HuH-7 (cell line): ENCODE data around the gene TNIP1.

Source experiments
- DNase-seq: peaks from one replicate; pipeline ENCODE4 v3.0.0; 2011; ENCODE audit warnings: low spot score

TNIP1 gene

DNA sequence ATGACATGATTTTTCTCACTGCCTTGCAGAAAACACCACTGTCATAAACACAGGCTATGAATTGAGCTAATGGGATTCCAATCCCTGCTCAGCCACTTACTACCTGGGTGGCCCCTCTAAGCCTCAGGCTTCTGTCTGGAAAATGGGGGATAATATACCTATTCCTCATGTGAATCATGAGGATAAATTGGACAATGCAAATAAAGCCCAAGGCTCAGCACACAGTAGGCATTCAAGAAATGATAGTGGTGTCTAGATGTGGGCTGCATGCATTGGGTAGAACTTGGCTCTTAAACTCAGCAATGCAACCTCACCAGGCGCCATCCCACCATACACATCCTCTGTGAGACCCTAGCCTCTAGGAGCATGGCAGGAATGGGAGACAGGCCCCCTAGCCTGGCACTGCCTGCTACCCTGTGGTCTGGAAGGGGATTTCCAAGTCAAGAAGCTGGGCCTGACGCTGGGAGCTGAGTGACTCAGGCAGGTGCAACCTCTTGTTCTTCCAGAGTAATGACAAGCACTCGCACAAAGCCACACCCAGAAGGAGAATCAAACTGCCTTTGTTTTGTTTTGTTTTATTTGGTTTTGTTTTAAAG lies 2.3 kb upstream of the TNIP1 start:
- no peak for DNase-seq

DNA sequence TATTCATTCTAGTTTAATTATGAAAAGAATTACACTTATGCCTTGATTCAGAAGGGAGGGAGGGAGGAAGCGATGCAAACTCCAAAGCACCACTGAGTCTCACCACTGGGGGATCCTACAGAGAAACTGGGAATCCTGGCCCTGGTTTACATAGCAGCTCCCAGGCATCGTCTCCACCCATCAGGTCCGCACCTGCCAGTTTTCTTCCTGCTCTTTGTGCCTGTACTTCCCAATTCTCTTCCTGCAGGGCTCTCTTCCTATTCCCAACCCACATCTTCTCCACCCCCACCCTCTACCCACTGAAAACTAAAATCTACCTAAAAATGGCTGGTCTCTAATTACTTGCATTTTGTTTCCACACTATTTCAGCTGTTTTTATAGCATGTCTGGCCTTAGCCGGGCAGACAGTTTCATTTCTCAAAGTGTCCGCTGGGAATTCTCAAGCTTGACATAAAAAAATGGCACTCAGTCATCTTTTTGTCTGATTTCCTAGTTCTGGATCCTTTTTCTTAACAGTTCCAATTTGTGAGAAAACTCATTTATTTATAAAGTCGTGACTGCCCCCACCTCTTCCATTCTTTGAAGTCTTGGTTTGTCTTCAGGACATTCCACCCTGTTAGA lies 1.6 kb upstream of the TNIP1 start:
- DNase-seq = peak; percentile 60

DNA sequence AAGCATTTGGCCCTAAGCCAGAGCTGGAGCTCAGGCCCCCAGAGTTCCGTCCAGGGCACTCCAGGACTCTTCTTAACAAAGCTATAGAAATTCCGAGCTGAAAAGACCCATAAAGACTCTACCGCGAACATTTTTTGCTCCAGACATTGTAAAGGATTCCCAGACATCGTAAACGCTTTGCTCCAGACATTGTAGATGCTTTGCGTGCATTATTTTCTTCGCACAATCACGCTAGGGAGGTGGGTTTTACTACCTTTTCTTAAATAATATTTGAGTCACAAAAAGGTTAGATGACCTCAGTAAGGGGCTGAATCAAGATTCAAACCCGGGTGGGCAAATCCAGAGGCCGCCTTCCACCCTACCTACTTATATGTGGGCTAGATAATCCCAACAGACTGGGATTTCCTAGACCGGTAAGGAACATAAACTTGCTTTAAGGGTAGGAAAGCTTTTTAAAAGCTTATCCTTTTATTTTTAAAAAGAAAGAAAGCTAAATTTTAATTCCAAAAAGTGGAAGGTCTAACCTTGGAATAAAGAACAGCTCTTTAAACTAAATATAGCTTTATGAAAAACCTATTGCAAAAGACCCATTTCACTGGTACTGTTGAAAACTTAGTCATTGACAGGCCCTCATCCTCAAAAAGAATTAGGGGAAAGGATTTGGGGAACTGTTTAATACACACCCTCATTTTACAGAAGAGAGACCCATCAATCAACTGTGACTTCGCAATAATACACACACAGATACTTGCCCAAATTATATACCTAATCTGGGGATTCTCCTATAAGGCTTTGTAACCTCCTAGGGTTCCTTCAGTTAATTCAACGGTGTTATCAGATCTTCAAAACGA lies 822 bp upstream of the TNIP1 start:
- DNase-seq = no peak

DNA sequence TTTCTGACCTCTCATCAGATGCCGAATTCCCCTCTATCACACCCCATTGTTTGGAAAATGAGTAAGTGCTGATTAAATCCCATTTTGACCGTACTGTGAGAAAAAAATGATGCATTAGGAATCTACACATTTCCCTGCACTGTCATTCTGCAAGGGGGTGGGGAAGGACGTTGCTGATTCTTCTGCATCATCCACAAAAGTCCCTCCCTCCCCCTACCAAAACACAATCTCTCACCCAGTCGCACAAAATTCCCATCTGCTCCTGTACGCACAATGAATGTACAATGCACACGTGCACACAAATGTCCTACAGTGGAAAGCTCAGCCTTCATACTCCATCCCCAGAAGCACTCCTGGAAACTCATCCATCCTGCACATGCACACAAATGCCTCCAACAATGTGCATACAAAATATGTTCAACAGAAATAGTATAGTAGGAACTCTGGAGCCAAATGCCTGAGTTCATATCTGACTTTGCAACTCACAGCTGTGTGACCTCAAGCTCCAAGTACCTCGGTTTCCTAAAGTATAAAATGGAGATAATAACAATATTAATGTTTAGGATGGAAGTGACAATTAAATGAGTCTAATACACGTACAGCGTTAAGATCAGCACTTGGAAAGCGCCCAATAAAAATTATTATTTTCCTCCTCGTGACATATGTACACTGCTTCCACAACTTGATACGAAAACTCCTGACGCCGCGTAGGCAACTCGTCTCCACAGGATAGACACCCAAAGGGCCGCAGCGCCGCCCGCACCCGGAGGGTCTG lies 809 bp downstream of the TNIP1 start:
- no peak for DNase-seq

DNA sequence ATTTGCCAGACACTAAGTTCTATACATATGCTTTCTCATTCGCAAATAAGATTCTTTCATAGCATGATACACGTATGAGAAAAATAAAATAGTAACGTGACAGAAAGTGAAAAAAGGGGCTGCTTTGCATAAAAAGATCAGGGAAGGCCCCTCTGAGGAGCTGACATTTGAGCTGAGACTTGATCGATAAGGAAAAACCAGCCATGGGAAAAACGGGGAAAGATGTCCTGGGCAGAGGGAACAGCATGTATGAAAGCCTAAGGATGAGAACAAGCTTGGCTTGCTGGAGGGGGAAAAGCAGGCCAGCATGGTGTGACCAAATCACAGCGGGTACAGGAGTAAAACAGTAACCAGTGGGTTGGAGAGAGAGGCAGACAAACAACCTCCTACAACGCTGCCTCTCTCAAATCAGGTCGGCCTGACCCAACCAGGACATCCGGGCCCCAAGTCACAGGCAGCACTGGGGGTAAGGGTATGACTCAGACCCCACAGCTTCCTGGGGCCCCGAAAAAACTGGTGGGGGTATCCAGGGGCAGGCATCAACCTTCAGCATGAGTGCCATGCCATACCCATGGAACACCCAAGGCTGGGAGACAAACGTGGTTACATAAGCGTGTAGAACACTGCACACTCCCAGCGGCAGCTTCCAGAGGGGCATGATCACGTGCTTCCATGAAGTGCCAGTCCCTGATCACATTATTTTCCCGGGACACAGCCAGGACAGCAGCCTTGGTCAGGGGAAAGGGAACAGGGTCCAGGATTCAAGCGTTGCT lies 2.2 kb downstream of the TNIP1 start:
- DNase-seq = no peak

DNA sequence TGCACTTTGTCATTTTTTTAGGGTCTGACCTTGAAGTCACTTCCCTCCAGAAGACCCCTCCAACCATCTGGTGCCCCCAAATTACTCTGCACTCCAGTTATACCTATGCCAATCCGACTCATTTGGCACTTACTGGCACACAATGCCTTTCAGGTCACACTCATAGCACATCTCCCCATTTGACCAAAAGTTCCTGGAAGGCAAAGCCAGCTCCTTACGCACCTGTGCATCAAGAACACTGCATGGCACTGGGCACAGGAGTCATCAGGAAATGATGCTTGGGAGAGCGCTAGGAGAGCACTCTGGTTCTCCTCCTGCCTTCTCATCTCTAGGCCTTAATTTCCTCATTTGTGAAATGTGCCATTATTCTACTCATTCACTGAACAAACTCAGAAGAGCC lies 2.9 kb downstream of the TNIP1 start:
- DNase-seq = no peak

DNA sequence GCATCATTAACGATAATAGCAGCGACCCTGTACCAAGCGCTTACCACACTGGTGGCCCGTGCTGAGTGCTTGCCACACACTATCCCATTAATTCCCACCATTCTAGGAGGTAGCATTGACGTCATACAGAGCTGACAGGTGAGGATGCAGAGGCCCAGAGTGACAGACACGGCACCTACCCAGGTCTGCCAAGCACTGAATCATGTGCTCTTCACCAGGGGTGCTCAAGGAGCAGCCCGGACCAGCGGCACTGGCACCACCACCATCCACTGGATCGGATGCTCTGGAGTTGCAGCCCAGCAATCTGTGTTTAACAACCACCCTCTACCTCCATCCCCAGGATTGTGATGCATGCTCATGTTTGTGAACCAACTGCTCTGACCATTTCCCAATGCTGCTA lies 3.4 kb downstream of the TNIP1 start:
- no peak for DNase-seq

DNA sequence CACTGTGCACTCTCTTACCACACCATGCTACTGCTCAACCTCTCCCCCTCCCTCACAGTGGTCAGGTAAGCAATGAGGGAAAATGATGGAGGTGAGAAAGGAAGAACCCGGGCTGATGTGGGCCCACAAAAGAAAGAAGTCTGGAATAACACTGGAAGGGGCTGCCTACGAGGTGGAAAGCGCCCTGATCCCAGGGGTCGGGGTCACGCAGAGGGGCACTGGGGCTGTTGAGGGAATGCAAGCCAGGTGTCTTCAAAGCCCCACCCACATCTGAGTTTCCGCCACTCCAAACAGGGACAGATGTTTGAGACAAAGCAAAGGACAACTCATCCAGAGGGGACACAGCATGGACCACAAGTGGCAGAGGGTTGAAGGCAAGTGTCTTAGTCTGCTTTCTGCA lies 4.2 kb downstream of the TNIP1 start:
- DNase-seq = no peak

DNA sequence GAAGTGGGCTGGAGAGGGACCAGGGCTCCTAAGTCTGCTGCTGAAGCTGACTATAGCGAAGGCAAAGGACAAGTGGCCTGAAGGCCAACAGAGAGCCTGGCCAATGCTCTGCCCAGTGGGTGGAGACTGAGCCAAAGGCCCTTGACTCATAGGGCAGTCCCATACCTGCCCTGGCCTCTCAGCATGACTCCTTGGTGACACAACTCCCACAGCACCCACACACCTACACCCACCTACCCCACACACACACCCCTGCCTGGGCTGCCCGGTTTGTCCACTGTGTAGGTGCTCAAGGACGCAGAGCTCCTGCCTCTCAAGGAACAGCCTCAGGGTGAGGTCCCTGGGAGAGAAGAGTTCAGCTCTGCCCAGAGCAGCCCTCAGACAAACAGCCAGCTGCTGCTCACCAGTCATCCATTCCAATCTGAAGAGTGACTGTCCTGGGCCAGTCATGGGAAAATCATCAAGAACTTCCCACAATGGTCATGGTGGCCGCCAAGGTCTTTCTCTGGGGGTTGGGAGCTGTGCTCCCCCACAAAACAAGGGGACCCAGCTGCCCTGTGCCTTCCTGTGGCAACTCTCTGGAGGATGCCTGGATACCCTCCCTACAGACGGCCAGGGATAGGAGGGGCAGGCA lies 5.0 kb downstream of the TNIP1 start:
- DNase-seq = no peak

DNA sequence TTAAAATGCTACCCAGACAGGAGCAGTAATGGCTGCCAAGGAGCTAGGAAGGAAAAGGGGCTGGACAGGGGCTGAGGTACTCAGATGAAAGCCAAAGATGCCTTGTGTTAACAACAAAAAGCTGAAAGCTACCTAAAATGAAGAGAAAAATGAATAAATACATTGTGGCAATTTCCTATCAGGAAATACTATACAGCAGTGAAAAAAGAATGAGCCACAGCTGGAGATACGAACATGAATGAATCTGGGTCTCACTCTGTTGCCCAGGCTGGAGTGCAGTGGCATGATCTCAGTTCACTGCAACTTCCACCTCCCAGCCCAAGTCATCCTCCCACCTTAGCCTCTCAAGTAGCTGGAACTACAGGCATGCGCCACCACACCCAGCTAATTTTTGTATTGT lies 6.3 kb downstream of the TNIP1 start:
- no peak for DNase-seq

DNA sequence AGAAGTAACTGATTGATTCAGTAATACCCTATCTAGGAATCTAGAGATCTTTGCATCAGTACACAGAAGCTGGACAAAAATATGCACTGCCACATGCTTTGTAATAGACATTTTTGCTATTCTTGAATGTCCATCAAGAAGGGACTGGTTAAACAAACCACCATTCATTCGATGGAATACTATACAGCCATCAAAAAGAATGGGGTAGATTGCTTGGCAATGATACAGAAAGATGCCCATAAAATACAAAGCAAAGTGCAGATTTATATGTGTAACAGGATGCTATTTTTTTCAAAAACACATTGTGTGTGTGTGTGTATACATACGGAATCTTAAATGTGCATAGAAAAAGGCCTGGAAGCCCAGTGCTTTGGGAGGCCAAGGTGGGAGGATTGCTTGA lies 7.6 kb downstream of the TNIP1 start:
- no peak for DNase-seq

DNA sequence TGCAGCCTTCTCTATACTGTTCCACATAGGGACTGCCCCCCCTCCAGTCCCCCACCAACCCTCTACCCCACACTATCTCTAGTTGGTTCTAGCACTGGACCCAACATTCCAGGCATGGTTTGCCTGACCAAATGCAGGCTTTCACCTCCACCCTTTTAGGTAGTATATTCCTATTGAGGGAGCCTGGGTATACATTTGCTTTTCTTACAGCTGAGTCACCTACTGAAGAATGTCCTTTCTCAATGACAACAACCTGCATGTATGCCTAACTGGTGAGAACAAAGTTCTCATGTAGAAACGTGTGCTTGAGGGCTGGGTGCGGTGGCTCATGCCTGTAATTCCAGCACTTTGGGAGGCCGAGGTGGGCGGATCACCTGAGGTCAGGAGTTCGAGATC lies 8.2 kb downstream of the TNIP1 start:
- no peak for DNase-seq

DNA sequence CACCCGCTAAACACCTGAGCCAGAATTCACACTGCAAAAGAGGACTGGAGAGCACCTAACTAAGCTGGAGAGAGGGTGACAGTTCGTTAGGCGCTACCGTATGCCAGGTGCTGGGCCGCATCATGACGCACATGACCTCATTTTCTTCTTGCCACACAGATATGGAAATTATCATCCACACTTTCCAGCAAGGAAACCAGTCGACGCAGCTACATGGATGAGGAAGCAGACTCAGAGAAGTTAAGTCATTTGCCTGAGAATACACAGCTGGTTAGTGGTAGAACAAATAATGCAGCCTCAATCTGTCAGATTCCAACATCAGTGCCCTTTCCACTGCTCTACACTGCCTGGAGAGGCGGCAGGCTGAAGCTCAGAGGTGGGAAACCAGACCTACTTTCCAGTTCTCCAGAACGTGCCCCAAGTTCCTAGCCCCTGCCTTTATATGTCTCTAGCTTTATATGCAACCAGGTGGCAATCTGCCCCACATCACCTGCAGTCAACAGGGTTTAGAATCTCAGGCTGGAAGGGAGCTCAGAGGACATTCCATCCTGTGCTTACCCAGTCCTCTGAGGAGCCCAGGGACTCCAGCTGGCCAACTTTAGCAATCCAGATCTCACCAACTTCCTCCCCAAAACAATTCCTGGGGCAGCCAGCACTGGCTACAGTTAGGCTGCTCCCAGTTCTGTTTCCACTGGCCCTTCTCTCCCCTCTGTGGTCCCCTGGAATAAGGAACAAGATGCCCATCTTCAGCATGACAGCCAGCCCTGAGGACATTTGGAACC lies 8.8 kb downstream of the TNIP1 start:
- DNase-seq = no peak

DNA sequence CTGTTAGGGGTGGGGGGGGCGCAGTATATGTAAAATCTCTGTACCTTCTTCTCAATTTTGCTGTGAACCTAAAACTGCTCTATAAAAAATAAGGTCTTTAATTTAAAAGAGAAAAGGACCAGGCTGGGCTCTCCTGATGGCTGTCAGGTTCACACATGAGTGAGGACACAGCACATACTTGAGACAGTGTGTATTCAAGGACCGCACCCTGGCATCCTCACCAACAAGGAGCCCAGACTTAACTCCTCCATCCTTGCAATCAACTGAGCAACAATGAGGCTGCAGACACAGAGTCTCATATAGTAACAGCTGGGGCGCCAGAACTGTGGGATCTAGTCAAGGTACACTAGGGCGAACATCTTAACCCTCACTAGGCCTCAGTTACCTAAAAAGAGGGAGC lies 9.8 kb downstream of the TNIP1 start:
- no peak for DNase-seq

DNA sequence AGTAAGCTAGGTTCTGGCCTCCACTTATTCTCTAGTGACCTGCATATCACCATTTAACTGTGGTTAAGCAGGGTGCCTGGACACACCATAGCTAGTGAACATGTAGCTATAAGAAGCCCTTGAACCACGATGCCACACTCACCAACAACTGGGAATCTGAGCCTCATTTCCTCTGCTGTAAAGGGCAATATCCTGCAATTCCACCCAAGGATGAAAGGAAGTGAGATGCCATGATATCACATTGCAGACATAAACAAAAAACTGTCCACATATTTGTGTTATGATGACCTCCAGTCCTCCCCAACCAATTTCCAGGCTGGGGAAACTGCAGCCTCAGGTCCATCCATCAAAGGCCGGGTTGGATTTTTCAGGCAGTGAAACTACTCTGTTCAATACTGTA lies 10.4 kb downstream of the TNIP1 start:
- no peak for DNase-seq

DNA sequence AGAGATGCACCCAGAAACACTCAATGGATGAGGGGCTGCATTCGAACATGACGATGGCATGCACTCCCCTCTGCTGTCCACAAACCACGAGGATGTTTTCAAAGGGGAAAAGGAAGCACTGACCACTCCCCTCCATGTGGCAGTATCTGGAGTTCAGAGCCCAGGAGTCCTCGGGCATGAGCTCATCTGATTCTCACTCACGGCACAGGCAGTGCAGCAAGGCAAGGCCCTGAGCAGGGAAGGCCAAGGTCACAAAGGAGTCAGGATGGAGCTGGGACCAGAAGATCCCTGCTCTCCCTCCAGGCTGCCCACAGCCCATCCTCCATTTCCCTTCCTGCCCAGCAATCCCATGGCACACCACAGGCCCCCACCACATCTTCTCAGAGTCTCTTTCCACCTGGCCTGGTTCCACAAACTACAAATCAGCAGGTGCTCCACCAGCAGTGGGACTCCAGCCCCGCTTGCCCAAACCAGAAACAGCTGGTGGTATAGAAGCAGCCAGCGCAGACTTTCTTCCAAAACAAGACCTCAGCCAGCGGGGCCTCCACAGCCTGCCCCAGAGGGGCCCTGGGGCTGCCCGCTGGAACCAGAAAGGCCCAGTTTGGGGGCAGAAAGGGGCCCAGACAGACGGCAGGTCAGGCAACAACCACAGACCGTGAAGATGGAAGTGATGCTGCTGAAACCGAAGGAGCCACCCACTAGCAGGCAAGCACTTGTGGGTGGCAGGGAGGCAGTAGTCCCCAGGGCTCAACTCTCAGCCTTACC lies 12.2 kb downstream of the TNIP1 start:
- no peak for DNase-seq

DNA sequence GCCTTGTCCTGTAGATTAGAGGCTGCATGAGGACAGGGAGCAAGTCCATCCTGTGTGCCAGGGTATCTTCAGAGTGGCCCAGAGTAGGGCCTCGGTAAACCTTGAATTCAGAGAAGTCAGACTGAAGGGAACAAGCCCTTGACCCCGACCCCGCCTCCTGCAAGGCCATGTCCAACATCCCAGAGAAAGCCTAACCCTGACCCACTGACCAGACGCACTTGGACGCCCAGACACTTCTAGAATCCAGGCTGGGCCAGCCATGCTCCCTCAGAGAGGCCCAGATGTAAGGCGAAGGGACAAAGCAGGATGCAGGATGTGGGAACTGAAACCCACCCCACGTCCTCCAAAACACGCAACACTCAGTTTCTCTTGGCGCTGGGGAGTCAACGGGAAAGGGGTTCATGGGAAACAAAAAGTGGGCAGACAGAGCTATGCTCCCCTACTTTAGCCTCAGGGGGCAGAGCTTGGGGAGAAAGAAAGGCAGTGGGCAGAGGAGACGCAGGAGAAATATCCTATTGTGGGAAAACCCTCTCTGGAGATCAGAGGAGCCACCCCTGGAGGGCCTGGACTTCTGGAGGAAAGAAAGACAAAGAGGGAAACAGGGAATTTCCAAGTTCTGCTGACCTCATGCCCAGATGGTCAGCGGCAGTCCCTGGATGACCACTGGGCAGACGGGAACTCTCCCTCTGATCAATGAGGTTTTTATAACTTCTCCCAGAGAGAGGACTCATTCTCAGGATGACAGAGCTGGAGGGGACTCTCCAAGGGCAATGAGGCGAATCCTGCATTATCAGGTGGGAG lies 13.0 kb downstream of the TNIP1 start:
- DNase-seq = no peak

DNA sequence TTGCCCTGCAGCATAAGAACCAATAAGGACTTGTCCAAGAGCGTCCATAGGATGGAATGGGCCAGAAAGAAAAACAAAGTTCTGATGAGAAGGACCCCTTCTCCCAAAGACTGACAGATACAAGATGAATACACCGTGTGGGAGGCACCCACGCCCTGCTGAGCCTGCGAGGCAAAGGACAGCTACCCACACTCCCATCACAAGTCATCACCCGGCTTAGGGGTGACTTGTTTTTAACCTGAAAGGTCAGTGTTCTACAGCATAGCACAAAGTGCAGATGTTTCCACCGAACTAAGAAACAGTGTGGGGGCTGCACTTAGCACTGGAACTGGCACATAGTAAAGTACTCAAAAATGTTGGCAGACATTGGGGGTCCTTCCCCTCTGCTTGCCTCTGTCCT lies 13.9 kb downstream of the TNIP1 start:
- no peak for DNase-seq

DNA sequence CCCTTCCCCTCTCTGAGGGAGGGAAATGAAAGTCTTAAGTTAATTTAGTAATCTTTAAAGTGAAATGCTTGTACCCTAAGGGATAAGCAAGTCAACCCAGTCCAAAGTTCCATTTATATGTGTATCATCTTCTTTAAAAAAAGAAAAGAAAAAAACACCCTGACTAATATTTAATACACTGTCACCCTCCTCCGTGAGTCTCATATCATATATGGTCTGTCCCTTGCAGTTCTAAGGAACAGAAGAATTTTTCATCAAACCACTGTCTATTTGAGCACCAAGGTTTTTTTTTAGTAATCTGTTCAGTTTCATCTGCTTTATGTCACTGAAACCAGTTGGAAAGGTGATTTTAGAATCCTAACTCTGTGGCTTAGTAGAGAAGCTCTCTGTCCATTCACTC lies 15.2 kb downstream of the TNIP1 start:
- no peak for DNase-seq
